ENCODE data around the gene OR4N2.
"Not testable (repeated sequence)": the region's sequence is repeated elsewhere in the genome, so short reads cannot be mapped to it uniquely, and the experiment has no call there.

The OR4N2 gene, protein sequence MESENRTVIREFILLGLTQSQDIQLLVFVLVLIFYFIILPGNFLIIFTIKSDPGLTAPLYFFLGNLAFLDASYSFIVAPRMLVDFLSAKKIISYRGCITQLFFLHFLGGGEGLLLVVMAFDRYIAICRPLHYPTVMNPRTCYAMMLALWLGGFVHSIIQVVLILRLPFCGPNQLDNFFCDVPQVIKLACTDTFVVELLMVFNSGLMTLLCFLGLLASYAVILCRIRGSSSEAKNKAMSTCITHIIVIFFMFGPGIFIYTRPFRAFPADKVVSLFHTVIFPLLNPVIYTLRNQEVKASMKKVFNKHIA

GRCh38 chr14:19803470-19803869, at the start of gene OR4N2:
TSS of gene OR4N2 (plus strand) at chr14:19803770. CDS start at chr14:19827449, 23,679 bp downstream.
- not testable (repeated sequence) for DNase-seq (ENCODE audit: low spot score)

- DNase-seq (ENCODE audit: low spot score): no peak
Observed at GRCh38 chr14:19754172-19754571, 49.4 kb upstream of the OR4N2 start.

- DNase-seq (ENCODE audit: low spot score): not testable (repeated sequence)
Observed at GRCh38 chr14:19771491-19771890, 32.1 kb upstream of the OR4N2 start.

GRCh38 chr14:19771895-19772430, 31.6 kb upstream of the OR4N2 start:
- no peak for DNase-seq (ENCODE audit: low spot score)

DNA sequence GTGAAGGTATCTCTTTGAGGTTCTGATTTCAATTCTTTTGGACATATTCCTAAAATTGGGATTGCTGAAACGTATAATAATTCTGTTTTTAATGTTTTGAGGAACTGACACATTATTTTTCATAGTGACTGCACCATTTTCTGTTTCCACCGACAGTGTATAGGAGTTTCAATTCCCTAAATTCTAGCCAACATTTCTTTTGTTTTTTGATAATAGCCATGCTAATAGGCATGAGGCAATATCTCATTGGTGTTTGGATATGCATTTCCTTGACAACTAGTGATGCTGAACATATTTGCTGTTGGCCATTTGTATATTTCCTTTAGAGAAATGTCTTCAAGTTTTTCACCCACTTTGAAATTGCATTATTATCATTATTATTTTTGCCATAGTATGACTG, 31.1 kb upstream of the OR4N2 start:
- DNase-seq (ENCODE audit: low spot score): not testable (repeated sequence)

DNA sequence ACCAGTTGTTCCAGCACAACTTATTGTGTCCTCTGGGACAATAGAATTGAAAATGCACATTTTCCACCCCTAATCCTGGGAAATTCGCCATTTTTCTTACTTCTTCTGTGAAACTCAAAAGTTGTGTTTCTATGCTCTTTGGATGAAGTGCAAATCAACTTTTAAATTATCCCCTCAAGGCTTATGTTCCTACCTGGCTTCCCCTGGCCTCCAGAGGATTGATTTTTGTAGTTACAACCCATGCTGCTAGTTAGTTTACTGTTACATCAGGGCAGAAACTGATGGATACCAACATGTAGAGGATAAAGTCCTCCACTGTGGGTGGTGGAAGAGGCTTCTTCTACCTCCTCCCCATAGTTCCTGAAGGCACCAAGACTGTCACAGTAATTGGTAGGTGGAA, 30.4 kb upstream of the OR4N2 start, which contains the start of gene OR4M1:
OR4M1 (plus strand) TSS at position 301 of the 400 bp plus-strand sequence. CDS start 6,819 bp downstream, outside the sequence.
- DNase-seq (ENCODE audit: low spot score): not testable (repeated sequence)

DNA sequence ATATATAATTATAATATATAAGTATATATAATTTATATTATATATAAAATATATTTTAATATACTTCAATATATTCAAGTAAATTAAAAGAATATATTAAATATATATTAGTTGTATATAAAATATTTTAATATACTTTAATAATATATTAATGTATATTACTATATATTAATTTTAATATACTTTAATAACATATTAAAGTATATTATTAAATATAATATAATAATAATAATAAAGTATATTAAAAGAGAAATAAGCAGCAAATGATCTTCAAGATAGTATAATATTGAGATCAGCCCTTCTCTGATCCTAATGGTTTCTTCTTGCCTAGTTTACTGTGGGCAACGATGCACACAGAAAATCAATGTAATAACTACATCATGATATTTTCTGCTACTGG, 28.0 kb upstream of the OR4N2 start:
- DNase-seq (ENCODE audit: low spot score): no peak

GRCh38 chr14:19785848-19786247, 17.7 kb upstream of the OR4N2 start:
- not testable (repeated sequence) for DNase-seq (ENCODE audit: low spot score)

DNA sequence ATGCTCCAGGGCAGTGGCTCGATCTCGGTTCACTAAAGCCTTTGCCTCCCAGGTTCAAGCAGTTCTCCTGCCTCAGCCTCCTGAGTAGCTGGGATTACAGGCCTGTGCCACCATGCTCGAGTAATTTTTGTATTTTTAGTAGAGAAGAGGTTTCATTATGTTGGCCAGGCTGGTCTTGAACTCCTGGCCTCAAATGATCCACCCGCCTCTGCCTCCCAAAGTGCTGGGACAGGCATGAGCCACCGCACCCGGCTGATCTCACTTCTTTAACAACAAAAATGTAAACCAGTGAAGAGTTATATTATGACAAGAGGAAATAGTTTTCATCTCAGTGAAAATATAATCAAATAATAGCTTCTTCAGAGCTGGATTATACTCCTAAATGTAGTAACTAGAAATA, 16.3 kb upstream of the OR4N2 start:
- not testable (repeated sequence) for DNase-seq (ENCODE audit: low spot score)

- DNase-seq (ENCODE audit: low spot score): not testable (repeated sequence)
Observed at GRCh38 chr14:19788150-19788549, 15.4 kb upstream of the OR4N2 start.

GRCh38 chr14:19796520-19797108, 7.0 kb upstream of the OR4N2 start:
- DNase-seq (ENCODE audit: low spot score): not testable (repeated sequence)

DNA sequence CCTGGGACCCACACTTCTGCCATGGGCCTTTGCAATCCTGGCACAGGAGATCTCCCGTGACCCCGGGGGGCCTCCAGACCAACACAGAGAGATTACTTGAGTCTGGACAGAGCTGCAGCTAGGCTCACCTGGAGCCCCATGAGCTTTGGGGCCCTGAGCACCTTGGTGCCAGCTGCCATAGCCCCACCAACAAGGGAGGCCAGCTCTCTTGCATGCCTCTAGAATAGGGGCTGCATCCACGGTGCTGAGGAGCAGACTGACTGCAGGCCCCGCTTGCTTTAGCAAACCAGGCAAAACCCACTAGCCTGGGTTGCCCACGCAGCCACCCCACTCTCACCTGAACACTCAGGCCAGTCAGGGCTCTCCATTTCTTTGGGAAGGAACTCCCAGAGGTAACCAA, 3.7 kb upstream of the OR4N2 start:
- no peak for DNase-seq (ENCODE audit: low spot score)

DNA sequence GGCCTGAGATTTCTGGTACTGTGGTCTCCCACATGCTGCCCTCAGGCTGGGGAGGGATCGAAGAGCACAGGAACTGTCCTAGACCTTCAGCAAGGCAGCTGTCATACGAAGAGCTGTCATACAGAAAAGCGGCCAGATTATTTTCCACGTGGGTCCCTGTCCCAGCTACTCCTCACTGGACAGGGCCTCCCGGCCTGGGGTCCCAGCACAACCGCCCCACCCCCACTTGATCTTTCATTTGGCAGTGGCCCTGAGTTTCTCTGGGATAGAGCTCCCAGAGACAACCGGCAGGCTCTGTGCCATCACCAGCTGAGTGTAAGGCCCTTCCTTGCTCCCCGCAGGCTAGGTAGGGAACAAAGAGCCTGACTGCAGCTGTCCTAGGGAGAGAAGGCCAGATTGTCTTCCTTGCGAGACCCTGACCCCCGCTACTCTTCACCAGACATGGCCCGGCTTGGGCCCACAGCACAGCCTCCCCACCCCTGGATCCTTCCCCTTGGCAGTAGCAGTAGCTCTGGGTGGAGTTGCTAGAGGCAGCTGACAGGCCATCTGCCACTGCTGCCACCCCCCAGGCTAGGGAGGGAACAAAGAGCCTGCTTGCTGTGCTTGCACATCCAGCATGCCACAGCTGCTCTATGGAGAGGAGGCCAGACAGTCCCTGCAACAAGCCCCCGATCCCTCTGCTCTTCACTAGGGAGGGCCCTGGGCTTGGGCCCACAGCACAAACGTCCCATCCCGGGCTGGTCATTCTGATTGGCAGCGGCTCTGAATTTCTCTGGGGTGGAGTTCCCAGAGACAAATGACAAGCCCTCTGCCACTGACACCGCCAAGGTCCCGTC, 3.1 kb upstream of the OR4N2 start:
- DNase-seq (ENCODE audit: low spot score): no peak

- no peak for DNase-seq (ENCODE audit: low spot score)
Observed at GRCh38 chr14:19801118-19801464, 2.5 kb upstream of the OR4N2 start.

DNA sequence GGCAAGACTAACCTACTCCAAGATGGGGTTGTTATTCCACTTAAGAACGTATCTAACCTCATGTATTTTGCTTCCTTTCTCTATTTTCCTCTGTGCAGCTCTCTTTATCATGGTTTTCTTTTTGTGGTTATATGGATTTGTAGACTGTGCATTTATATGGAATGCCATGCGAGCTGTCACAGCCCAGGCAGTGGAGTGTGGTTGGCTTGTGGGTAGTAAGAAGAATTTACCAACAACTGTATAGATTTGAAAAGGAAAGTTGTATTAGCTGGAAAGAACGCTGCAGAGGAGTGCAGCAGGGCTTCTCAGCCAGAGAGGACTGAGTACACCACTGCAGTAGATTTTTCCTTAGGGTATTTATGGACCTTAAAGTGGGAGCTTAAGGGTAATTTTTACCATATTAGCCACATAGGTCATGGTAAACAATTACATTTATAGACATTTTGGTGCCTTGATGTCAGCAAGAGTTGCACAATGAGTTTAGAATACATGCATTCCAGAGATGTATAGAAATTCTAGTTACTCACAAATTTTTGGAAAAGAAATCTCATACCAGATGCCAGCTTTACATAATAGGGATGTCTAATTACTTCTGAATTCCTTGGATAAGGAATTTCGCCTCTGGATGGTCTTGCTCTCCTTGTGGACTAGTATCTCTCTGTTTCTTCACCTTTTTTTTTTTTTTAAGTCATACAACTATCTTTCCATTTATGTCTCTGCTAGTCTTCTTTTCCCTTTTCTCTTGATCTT, 9.8 kb downstream of the OR4N2 start:
- DNase-seq (ENCODE audit: low spot score): not testable (repeated sequence)

DNA sequence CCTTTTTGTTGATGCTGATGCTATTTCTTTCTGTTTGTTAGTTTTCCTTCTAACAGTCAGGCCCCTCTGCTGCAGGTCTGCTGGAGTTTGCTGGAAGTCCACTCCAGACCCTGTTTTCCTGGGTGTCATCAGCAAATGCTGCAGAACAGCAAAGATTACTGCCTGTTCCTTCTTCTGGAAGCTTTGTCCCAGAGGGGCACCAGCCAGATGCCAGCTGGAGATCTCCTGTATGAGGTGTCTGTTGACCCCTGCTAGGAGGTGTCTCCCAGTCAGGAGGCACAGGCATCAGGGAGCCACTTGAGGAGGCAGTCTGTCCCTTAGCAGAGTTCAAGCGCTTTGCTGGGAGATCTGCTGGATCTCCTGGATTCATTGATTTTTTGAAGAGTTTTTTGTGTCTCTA, 16.3 kb downstream of the OR4N2 start:
- DNase-seq (ENCODE audit: low spot score): not testable (repeated sequence)

GRCh38 chr14:19821016-19821415, 17.4 kb downstream of the OR4N2 start:
- not testable (repeated sequence) for DNase-seq (ENCODE audit: low spot score)

- DNase-seq (ENCODE audit: low spot score): no peak
Observed at GRCh38 chr14:19823178-19823577, 19.6 kb downstream of the OR4N2 start.

- no peak for DNase-seq (ENCODE audit: low spot score)
Observed at GRCh38 chr14:19823765-19824164, 20.2 kb downstream of the OR4N2 start.

GRCh38 chr14:19827626-19828244, 24.2 kb downstream of the OR4N2 start:
- not testable (repeated sequence) for DNase-seq (ENCODE audit: low spot score)

GRCh38 chr14:19828314-19828713, 24.7 kb downstream of the OR4N2 start:
- no peak for DNase-seq (ENCODE audit: low spot score)

Measured in left forelimb (tissue), 1 donor.